Loucy (cell line): Measurements from ENCODE around the gene TBC1D2.

Experiments
- EZH2phosphoT487 ChIP-seq: fragments of 200-600 bp; IDR thresholded peaks from 2 replicates; pipeline ENCODE4 v1.6.1; 2018; ENCODE audit warnings: antibody characterized with exemption, mild to moderate bottlenecking, moderate library complexity, borderline replicate concordance
- TF ChIP-seq, protein P1 (sequence below): fragments of 200-600 bp; sonication (generic); conservative IDR thresholded peaks from 2 replicates; pipeline ENCODE4 v1.5.1; 2014; ENCODE audit warnings: mild to moderate bottlenecking, antibody characterized with exemption, low read length

GRCh38 chr9:98248737-98249474 lies 6.5 kb downstream of the TBC1D2 start:
- TF ChIP-seq, protein P1, sequence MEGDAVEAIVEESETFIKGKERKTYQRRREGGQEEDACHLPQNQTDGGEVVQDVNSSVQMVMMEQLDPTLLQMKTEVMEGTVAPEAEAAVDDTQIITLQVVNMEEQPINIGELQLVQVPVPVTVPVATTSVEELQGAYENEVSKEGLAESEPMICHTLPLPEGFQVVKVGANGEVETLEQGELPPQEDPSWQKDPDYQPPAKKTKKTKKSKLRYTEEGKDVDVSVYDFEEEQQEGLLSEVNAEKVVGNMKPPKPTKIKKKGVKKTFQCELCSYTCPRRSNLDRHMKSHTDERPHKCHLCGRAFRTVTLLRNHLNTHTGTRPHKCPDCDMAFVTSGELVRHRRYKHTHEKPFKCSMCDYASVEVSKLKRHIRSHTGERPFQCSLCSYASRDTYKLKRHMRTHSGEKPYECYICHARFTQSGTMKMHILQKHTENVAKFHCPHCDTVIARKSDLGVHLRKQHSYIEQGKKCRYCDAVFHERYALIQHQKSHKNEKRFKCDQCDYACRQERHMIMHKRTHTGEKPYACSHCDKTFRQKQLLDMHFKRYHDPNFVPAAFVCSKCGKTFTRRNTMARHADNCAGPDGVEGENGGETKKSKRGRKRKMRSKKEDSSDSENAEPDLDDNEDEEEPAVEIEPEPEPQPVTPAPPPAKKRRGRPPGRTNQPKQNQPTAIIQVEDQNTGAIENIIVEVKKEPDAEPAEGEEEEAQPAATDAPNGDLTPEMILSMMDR, result no peak
- no peak for TF ChIP-seq EZH2phosphoT487
